IPS-11a (cell line): ENCODE measurements around the gene ZNF462.

Source experiments
- H3K4me3 ChIP-seq: one replicate; pipeline ENCODE4 v1.5.1; 2013; ENCODE audit warnings: low read depth, low read length, control low read depth

ZNF462 gene

DNA sequence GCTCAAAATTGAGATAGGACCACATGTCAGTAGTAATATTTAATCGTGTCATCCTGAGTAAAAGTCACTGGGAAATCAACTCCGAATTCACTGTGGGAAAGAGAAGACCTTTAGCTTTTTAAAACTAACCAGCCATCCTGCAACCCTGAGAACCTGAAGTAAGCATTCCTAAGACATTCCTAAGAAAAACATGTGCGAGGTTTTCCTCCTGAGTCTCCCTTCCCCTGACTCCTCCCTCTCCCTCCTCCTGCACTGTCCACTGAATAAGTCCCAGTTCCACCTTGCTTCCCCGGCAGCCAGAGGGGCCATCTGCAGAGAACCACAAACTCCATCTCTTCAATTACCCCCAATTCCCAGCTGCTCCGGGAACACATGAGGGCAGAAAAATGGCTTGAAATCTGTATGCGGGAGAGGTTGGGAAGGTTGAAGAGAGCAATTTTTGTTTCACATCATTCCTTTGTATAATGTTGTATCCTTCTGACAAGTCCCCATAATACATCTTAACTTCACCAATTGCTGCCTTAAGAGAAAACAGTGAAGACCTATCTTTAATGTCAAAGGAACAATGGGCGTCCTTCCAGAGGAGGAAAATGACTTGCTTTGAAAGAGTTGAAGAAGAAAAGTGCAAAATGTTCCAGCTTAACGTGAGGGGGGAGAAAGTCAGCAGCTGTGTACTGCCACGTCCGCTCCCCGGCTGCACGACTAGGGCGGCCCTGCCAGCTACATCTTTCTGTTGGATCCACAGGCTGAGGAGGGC, 186.3 kb downstream of the ZNF462 start:
- no peak overlapping the region for H3K4me3 ChIP-seq

DNA sequence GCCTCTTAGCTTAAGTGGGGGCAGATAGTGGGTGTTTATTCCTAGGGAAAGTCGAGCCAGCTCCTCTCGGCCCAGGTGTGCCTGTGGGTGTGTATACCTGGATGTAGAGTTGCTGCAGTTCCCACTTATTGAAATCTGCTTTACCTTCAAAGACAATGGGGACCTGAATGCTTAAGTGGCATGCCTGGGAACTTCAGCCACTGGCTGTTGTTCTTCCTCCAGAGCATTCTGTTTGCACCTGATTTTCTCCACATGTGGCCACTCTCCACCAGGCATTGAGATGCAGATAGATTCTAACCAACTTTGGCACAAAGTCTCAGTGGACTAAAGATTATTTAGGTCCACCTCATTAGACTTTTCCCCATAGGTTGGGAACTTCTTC, 186.8 kb downstream of the ZNF462 start:
- no peak overlapping the region for H3K4me3 ChIP-seq

DNA sequence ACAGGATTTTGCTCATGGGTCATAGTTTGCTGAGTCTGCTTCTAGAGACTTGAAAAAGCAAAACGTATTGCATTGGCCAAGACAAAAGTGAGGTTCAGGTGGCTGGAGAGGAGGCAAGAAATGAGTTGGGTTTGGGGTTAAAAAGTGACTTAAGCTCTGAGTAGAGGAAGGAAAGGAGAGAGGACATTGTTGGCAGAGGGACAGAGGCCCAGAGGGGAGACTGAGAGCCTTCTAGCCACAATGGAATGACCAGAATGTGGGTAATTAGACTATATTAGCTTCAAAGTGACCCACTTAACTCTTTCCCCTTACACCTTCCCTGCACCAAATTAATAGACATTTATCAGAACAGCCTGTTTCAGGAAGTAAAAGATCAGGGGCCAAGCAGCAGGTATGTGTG, 188.4 kb downstream of the ZNF462 start:
- no peak overlapping the region for H3K4me3 ChIP-seq

DNA sequence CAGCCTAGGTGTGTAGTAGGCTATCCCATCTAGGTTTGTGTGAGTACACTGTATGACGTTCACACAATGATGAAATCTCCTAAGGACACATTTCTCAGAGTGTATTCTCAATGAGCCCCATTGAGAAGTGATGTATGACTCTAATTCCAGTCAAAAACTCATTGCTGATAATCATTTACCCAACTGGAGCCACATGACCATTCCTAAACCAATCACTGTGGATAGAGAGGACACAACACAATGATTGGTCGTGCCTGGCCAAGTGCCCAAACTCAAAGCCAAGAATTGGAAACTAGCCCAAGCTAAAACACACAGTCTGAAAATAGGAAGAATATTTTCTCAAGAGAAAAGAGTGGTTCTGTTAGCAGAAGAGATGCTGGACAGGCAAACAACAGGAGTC, 191.2 kb downstream of the ZNF462 start:
- H3K4me3 ChIP-seq: no peak overlapping the region

DNA sequence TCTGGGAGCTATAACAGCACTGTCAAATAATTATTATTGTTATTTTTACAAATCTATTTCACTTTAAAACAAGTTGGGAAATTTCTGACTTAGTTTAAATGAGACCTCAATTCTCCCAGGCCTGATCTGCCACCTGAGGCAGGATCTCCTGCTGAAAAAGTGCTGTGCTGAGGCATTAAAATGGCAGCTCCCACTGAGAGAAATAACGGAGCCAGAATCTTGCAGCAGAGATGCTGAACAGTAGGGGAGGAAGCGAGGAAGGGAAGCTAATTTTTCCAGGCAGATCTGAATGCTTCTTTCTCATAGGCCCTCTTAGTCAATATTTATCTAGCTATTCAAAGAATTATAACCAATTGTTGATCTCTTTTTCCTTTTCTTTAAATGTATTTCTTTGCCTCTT, 196.3 kb downstream of the ZNF462 start:
- no peak overlapping the region for H3K4me3 ChIP-seq

DNA sequence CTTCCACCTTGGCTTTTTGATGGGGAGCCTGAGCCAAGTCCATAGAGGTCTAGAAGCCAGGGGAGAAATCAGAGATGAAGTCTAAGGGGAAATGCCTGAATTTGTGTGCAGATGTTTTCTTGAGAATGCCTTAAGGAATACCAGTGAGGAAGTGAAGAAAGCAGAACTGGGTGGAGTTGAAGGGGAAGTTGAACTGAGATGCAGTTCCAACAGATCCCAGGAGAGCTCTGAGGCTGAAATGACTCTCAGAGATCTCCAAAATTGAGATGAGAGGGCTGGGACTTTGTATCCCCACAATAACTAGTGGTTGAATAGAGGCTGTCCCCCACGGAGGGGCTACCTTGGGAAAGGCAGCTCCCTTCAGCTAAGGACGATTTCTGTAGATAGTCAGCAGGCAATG, 197.1 kb downstream of the ZNF462 start:
- no peak overlapping the region for H3K4me3 ChIP-seq
